ENCODE results near the gene L1CAM. TPM values are rescaled to one million over a fixed set of nuclear protein-coding genes. Genes with fewer than 3 reads are reported as not detected.

The L1CAM gene
- total RNA-seq, 1 experiment from 2014 or later, result 819 TPM

DNA sequence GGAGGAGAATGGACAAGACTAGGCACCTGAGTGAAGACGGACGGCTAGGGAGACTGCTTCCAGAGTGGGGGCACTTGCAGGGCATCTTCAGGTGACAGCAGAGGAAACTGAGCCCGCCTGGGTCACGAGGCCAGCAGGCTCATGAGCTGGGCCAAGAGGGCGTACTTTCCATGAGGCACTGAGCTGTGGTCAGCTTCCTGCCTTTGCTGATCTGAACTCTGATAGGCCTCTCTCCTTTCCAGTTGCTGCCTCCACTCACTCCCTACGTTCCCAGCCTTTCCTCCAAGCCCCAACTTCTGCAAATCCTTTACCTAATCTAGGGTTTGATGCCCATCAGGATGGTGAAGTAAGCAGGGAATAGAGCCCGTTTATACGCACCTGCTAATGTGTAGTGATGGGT, 1.4 kb upstream of the L1CAM start:
- BruUV-seq (replicated peaks), result no TSS peak
- intact Hi-C loops (cut with micrococcal nuclease; ENCODE audit: unreplicated experiment) (loop anchor here (10.0 kb wide), 2 partner anchors 83 to 123 kb away; partner anchors contain the start of gene PLXNB3), in situ Hi-C loops (cut with HindIII; ENCODE audit: low pct_unique_long_range_greater_than_20kb, low sequenced_read_pairs) (no loop called here)
- no peak for ATAC-seq
- no peak for DNase-seq (ENCODE audit: low read depth, low spot score)
- Histone ChIP-seq H3K4me3 (ENCODE audit: low read depth in 2 of 2, low read length in 2 of 2) (no peak overlapping the region), H3K27ac (ENCODE audit: low read length) (peak overlapping the region; percentile 89), H3K9me3 (ENCODE audit: control insufficient read depth, insufficient read depth, low read depth, low read length) (no peaks in the 10 kb centered on the region), H3K4me1 (ENCODE audit: control insufficient read depth, insufficient read depth, low read length) (peaks cover 46% of the 10 kb centered on the region), H3K27me3 (ENCODE audit: control insufficient read depth, insufficient read depth, low read length) (no peaks in the 10 kb centered on the region), H3K36me3 (ENCODE audit: control insufficient read depth, insufficient read depth, low read length) (no peaks in the 10 kb centered on the region)
- CTCF ChIA-PET, result interaction anchor here (0.5 to 1.6 kb wide), 3 partner anchors 10 to 266 kb away, joined by 3 to 14 read pairs (median 3); no protein-coding TSS in a partner anchor
- TF ChIP-seq POLR2AphosphoS5 (IDR thresholded peaks at IDR 0.05; ENCODE audit: low read depth, low read length) (no peak), SIN3A (IDR thresholded peaks at IDR 0.05; ENCODE audit: borderline replicate concordance, insufficient read depth, low read depth, low read length) (no peak), TCF7L2 (IDR thresholded peaks at IDR 0.05; ENCODE audit: low read depth, low read length) (no peak)
- TF ChIP-seq, protein P1, sequence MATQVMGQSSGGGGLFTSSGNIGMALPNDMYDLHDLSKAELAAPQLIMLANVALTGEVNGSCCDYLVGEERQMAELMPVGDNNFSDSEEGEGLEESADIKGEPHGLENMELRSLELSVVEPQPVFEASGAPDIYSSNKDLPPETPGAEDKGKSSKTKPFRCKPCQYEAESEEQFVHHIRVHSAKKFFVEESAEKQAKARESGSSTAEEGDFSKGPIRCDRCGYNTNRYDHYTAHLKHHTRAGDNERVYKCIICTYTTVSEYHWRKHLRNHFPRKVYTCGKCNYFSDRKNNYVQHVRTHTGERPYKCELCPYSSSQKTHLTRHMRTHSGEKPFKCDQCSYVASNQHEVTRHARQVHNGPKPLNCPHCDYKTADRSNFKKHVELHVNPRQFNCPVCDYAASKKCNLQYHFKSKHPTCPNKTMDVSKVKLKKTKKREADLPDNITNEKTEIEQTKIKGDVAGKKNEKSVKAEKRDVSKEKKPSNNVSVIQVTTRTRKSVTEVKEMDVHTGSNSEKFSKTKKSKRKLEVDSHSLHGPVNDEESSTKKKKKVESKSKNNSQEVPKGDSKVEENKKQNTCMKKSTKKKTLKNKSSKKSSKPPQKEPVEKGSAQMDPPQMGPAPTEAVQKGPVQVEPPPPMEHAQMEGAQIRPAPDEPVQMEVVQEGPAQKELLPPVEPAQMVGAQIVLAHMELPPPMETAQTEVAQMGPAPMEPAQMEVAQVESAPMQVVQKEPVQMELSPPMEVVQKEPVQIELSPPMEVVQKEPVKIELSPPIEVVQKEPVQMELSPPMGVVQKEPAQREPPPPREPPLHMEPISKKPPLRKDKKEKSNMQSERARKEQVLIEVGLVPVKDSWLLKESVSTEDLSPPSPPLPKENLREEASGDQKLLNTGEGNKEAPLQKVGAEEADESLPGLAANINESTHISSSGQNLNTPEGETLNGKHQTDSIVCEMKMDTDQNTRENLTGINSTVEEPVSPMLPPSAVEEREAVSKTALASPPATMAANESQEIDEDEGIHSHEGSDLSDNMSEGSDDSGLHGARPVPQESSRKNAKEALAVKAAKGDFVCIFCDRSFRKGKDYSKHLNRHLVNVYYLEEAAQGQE (IDR thresholded peaks at IDR 0.05; ENCODE audit: insufficient read depth in 1 of 2, low read depth in 2 of 2, low read length in 1 of 2), result no peak
- TF ChIP-seq, protein P2, sequence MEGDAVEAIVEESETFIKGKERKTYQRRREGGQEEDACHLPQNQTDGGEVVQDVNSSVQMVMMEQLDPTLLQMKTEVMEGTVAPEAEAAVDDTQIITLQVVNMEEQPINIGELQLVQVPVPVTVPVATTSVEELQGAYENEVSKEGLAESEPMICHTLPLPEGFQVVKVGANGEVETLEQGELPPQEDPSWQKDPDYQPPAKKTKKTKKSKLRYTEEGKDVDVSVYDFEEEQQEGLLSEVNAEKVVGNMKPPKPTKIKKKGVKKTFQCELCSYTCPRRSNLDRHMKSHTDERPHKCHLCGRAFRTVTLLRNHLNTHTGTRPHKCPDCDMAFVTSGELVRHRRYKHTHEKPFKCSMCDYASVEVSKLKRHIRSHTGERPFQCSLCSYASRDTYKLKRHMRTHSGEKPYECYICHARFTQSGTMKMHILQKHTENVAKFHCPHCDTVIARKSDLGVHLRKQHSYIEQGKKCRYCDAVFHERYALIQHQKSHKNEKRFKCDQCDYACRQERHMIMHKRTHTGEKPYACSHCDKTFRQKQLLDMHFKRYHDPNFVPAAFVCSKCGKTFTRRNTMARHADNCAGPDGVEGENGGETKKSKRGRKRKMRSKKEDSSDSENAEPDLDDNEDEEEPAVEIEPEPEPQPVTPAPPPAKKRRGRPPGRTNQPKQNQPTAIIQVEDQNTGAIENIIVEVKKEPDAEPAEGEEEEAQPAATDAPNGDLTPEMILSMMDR (IDR thresholded peaks at IDR 0.05), result no peak
- POLR2A ChIA-PET, result interaction anchor here (0.7 kb wide), 1 partner anchor 98 kb away, joined by 3 read pairs; no protein-coding TSS in a partner anchor

DNA sequence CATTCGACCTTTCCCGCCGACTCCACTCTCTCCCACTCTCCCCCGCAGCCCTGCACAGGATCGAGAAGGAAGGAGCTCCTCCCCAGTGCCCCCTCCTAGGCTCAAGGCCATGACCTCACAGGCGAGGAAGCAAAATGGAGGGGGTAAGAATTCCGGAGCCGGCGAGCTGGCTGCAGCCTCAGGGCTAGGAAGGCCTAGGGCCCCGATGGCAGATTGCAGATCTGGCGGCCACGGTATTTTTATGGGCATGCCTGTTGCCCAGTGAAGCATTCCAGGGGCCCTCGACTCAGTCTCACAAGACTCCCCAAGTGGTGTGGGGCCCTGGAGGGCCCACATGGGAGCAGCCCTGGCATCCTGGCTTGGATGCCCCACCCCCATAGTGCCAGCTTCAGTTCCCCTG, 942 bp upstream of the L1CAM start:
- no peaks in the 10 kb centered on the region for H3K36me3 ChIP-seq (ENCODE audit: control insufficient read depth, insufficient read depth, low read length)
- intact Hi-C loops (cut with micrococcal nuclease; ENCODE audit: unreplicated experiment), result loop anchor here (10.0 kb wide), 2 partner anchors 82 to 122 kb away; partner anchors contain the start of gene PLXNB3
- TF ChIP-seq, protein P2 (IDR thresholded peaks at IDR 0.05), result no peak
- TF ChIP-seq POLR2AphosphoS5 (IDR thresholded peaks at IDR 0.05; ENCODE audit: low read depth, low read length), result no peak
- TF ChIP-seq, protein P1 (IDR thresholded peaks at IDR 0.05; ENCODE audit: insufficient read depth in 1 of 2, low read depth in 2 of 2, low read length in 1 of 2), result no peak
- TF ChIP-seq SIN3A (IDR thresholded peaks at IDR 0.05; ENCODE audit: borderline replicate concordance, insufficient read depth, low read depth, low read length), result no peak
- no peak for TF ChIP-seq TCF7L2 (IDR thresholded peaks at IDR 0.05; ENCODE audit: low read depth, low read length)
- POLR2A ChIA-PET, result interaction anchor here (0.7 kb wide), 1 partner anchor 98 kb away, joined by 3 read pairs; no protein-coding TSS in a partner anchor
- no TSS peak for BruUV-seq (replicated peaks)
- CTCF ChIA-PET, result interaction anchor here (0.5 to 1.6 kb wide), 4 partner anchors 10 to 265 kb away, joined by 3 to 14 read pairs (median 6); partner anchors contain the start of gene SLC6A8
- H3K27ac ChIP-seq (ENCODE audit: low read length), result peak overlapping the region; percentile 89
- in situ Hi-C loops (cut with HindIII; ENCODE audit: low pct_unique_long_range_greater_than_20kb, low sequenced_read_pairs), result no loop called here
- no peaks in the 10 kb centered on the region for H3K27me3 ChIP-seq (ENCODE audit: control insufficient read depth, insufficient read depth, low read length)
- no peaks in the 10 kb centered on the region for H3K9me3 ChIP-seq (ENCODE audit: control insufficient read depth, insufficient read depth, low read depth, low read length)
- DNase-seq (ENCODE audit: low read depth, low spot score) (no peak), ATAC-seq (peak; percentile 54)
- peaks cover 51% of the 10 kb centered on the region for H3K4me1 ChIP-seq (ENCODE audit: control insufficient read depth, insufficient read depth, low read length)
- peak overlapping the region; percentile 41 to 55; a peak in 3 of 4 replicates for H3K4me3 ChIP-seq (ENCODE audit: low read depth in 2 of 2, low read length in 2 of 2)

Data from Panc1 (cell line).